ENCODE results near the gene C17orf107. TPM values are rescaled to one million over a fixed set of nuclear protein-coding genes. Genes with fewer than 3 reads are reported as not detected.

The C17orf107 gene
- total RNA-seq, 4 donors from 2014 or later = 0.10 to 0.33 TPM; not detected in 2

GRCh38 chr17:4938069-4938491 is 38.7 kb downstream of the C17orf107 start:
- Histone ChIP-seq H3K27me3 (no peaks in the 10 kb centered on the region), H3K27ac (peak overlapping the region; percentile 94 to 97 (median 94)), H3K4me1 (peaks cover 46 to 53% of the 10 kb centered on the region in 2 donors), H3K36me3 (peaks cover 0 to 28% of the 10 kb centered on the region in 2 donors), H3K9me3 (no peaks in the 10 kb centered on the region), H3K4me3 (peak overlapping the region in 2 of 4 donors; percentile 91 to 92)
- ATAC-seq (no peak), DNase-seq (no peak)
- no peak for TF ChIP-seq POLR2A (IDR thresholded peaks at IDR 0.05)
- no peak for TF ChIP-seq CTCF (IDR thresholded peaks at IDR 0.05 in 4 of 5, conservative IDR thresholded peaks at IDR 0.05 in 1 of 5)
- in situ Hi-C loops (cut with MboI; ENCODE audit: low sequenced_read_pairs in 4 of 4) (loop anchor here in 1 of 4 donors (5.0 kb wide), 1 partner anchor 44 kb away; no protein-coding TSS in a partner anchor), intact Hi-C loops (cut with DNase I; ENCODE audit: low total_unique reads) (loop anchor here (2.0 kb wide), 1 partner anchor 29 kb away; no protein-coding TSS in a partner anchor)

- H3K27me3 ChIP-seq = no peaks in the 10 kb centered on the region
- H3K4me3 ChIP-seq = peak overlapping the region; percentile 91 to 98 (median 92)
- H3K4me1 ChIP-seq = peaks cover 45 to 51% of the 10 kb centered on the region in 2 donors
- no peaks in the 10 kb centered on the region for H3K9me3 ChIP-seq
- ATAC-seq (peak in 1 of 2 donors; percentile 2), DNase-seq (peak in 1 of 2 donors; percentile 68)
- in situ Hi-C loops (cut with MboI; ENCODE audit: low sequenced_read_pairs in 4 of 4) = loop anchor here in 1 of 4 donors (5.0 kb wide), 1 partner anchor 43 kb away; no protein-coding TSS in a partner anchor
- peak overlapping the region; percentile 94 to 97 (median 94) for H3K27ac ChIP-seq
- H3K36me3 ChIP-seq = peaks cover 0 to 36% of the 10 kb centered on the region in 2 donors
- intact Hi-C loops (cut with DNase I; ENCODE audit: low total_unique reads) = loop anchor here (2.0 kb wide), 1 partner anchor 30 kb away; no protein-coding TSS in a partner anchor
- TF ChIP-seq POLR2A (IDR thresholded peaks at IDR 0.05) = peak in 1 of 2 donors; percentile 16
- TF ChIP-seq CTCF (IDR thresholded peaks at IDR 0.05 in 4 of 5, conservative IDR thresholded peaks at IDR 0.05 in 1 of 5) = no peak
Measured at GRCh38 chr17:4938688-4939545, 39.6 kb downstream of the C17orf107 start.

GRCh38 chr17:4939546-4939795 is 40.1 kb downstream of the C17orf107 start:
- in situ Hi-C loops (cut with MboI; ENCODE audit: low sequenced_read_pairs in 4 of 4) (loop anchor here in 1 of 4 donors (5.0 kb wide), 1 partner anchor 43 kb away; no protein-coding TSS in a partner anchor), intact Hi-C loops (cut with DNase I; ENCODE audit: low total_unique reads) (loop anchor here (2.0 kb wide), 1 partner anchor 31 kb away; no protein-coding TSS in a partner anchor)
- Histone ChIP-seq H3K9me3 (no peaks in the 10 kb centered on the region), H3K4me1 (peaks cover 40 to 45% of the 10 kb centered on the region in 2 donors), H3K4me3 (peak overlapping the region; percentile 91 to 98 (median 92)), H3K27me3 (no peaks in the 10 kb centered on the region), H3K36me3 (peaks cover 0 to 42% of the 10 kb centered on the region in 2 donors), H3K27ac (peak overlapping the region; percentile 94 to 97 (median 94))
- DNase-seq (no peak), ATAC-seq (peak in 1 of 2 donors; percentile 1)
- TF ChIP-seq POLR2A (IDR thresholded peaks at IDR 0.05) = no peak
- no peak for TF ChIP-seq CTCF (IDR thresholded peaks at IDR 0.05 in 4 of 5, conservative IDR thresholded peaks at IDR 0.05 in 1 of 5)

- H3K27ac ChIP-seq = peak within 1 kb of the TSS; percentile 94 to 97 (median 94)
- in situ Hi-C loops (cut with MboI; ENCODE audit: low sequenced_read_pairs in 4 of 4) = loop anchor here in 1 of 4 donors (5.0 kb wide), 1 partner anchor 42 kb away; no protein-coding TSS in a partner anchor
- ATAC-seq = peak; percentile 87 to 90
- peaks cover 0 to 47% of the 10 kb centered on the region in 2 donors for H3K36me3 ChIP-seq
- peak in 1 of 5 experiments; percentile 30 for TF ChIP-seq CTCF (IDR thresholded peaks at IDR 0.05 in 4 of 5, conservative IDR thresholded peaks at IDR 0.05 in 1 of 5)
- TF ChIP-seq POLR2A (IDR thresholded peaks at IDR 0.05) = peak; percentile 83 to 89
- peak within 1 kb of the TSS; percentile 91 to 98 (median 92) for H3K4me3 ChIP-seq
- intact Hi-C loops (cut with DNase I; ENCODE audit: low total_unique reads) = loop anchor here (2.0 kb wide), 4 partner anchors 27 to 61 kb away; partner anchors contain the start of genes CAMTA2 and SPAG7
- H3K4me1 ChIP-seq = peaks cover 43 to 47% of the 10 kb centered on the region in 2 donors
- H3K9me3 ChIP-seq = no peaks in the 10 kb centered on the region
- peak; percentile 94 to 98 for DNase-seq
- H3K27me3 ChIP-seq = no peaks in the 10 kb centered on the region
Measured at GRCh38 chr17:4939796-4940554, 40.6 kb downstream of the C17orf107 start, which contains the start of the genes RNF167 and SLC25A11. RNF167 (plus strand) TSS chr17:4940268; CDS start chr17:4940910, 642 bp downstream. SLC25A11 (minus strand) TSS chr17:4940046; CDS start chr17:4939910, 136 bp downstream.
